GM06990 (cell line): ENCODE results near the gene METTL14.

Experiments used
- DNase-seq: peaks from one replicate; pipeline ENCODE4 v3.0.0-alpha.2; 2011; ENCODE audit not compliant: insufficient read length; ENCODE audit errors: extremely low read depth
- H3K27me3 ChIP-seq: replicated peaks from 2 replicates; pipeline ENCODE4 v1.6.0; 2011; ENCODE audit warnings: low read length; ENCODE audit not compliant: control insufficient read depth, insufficient read depth
- H3K36me3 ChIP-seq: 2 replicates; pipeline ENCODE4 v1.5.1; 2011; ENCODE audit warnings: low read length; ENCODE audit not compliant: control insufficient read depth, insufficient read depth
- H3K4me3 ChIP-seq: replicated peaks from 2 replicates; pipeline ENCODE4 v1.5.1; 2011; ENCODE audit warnings: low read depth, mild to moderate bottlenecking, control low read depth, low read length
- TF ChIP-seq, protein P1 (sequence below): IDR thresholded peaks from 2 replicates; pipeline ENCODE4 v1.5.1; 2011; ENCODE audit warnings: low read length, control low read depth, mild to moderate bottlenecking, inconsistent platforms; ENCODE audit not compliant: insufficient read depth, poor library complexity, severe bottlenecking

The METTL14 gene

DNA sequence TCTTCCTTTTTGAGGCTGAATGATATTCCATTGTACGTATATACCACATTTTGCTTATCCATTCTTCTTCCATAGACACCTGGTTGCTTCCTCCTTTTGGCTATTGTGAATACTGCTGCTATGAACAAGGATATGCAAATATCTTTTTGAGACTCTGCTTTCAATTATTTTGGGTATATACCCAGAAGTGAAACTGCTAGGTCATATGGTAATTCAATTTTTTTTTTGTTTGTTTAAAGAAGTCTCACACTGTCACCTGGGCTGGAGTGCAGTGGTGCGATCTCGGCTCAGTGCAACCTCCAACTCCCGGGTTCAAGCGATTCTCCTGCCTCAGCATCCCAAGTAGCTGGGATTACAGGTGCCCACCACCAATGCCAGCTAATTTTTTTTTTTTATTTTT is 75.3 kb downstream of the METTL14 start:
- no peaks in the 10 kb centered on the region for H3K27me3 ChIP-seq
- peaks cover 8% of the 10 kb centered on the region for H3K36me3 ChIP-seq
- TF ChIP-seq, protein P1, sequence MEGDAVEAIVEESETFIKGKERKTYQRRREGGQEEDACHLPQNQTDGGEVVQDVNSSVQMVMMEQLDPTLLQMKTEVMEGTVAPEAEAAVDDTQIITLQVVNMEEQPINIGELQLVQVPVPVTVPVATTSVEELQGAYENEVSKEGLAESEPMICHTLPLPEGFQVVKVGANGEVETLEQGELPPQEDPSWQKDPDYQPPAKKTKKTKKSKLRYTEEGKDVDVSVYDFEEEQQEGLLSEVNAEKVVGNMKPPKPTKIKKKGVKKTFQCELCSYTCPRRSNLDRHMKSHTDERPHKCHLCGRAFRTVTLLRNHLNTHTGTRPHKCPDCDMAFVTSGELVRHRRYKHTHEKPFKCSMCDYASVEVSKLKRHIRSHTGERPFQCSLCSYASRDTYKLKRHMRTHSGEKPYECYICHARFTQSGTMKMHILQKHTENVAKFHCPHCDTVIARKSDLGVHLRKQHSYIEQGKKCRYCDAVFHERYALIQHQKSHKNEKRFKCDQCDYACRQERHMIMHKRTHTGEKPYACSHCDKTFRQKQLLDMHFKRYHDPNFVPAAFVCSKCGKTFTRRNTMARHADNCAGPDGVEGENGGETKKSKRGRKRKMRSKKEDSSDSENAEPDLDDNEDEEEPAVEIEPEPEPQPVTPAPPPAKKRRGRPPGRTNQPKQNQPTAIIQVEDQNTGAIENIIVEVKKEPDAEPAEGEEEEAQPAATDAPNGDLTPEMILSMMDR = no peak
- no peak overlapping the region for H3K4me3 ChIP-seq
- DNase-seq = peak; percentile 31

DNA sequence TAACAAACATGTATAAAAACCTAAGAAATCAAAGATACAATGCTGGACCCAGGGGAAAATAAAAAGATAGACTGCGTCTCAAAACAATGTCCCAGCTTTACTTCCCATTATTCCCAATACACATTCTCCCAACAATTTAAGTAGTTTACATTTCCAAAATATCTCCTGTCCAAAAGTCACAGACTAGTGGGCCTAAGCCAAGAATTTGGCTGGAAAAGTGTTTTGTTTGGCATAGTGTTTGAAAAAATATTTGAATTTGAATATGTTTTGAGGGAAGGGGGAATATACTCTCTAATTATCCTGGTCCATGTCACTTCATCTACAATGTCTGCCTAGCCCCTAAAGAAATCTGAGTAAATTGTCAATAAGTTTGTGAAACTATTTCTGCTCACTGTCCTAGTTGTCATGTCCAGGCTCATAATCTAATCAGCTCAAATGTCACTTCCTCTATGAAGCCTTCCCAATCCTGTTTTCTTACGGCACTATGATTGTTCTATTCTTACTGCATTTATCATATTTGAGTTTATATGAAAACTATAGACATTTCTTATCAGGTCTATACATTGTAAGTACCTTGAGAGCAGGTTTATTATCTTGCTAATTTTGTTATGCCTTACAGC is 76.3 kb downstream of the METTL14 start:
- Histone ChIP-seq H3K36me3 (peaks cover 8% of the 10 kb centered on the region), H3K4me3 (no peak overlapping the region), H3K27me3 (no peaks in the 10 kb centered on the region)
- TF ChIP-seq, protein P1 = no peak
- no peak for DNase-seq

DNA sequence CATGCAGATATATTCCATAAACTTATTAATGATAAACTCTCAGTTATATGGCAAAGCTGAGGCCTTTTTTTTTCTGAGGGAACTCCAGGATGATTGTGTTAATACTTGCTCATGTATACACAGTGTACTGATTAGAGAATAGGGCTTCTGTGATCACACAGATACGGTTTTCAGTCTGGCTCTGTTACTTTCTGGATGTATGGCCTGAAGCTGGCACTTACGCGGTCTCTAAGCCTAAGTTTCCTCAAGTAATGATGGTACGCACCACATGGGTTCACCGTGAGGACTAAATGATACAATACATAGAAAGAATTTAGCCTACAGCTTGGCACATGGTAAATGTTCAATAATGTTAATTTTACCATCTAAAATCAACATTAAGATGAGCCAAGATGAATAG is 77.0 kb downstream of the METTL14 start:
- H3K27me3 ChIP-seq = no peaks in the 10 kb centered on the region
- TF ChIP-seq, protein P1 = no peak
- DNase-seq = no peak
- peaks cover 9% of the 10 kb centered on the region for H3K36me3 ChIP-seq
- H3K4me3 ChIP-seq = no peak overlapping the region

DNA sequence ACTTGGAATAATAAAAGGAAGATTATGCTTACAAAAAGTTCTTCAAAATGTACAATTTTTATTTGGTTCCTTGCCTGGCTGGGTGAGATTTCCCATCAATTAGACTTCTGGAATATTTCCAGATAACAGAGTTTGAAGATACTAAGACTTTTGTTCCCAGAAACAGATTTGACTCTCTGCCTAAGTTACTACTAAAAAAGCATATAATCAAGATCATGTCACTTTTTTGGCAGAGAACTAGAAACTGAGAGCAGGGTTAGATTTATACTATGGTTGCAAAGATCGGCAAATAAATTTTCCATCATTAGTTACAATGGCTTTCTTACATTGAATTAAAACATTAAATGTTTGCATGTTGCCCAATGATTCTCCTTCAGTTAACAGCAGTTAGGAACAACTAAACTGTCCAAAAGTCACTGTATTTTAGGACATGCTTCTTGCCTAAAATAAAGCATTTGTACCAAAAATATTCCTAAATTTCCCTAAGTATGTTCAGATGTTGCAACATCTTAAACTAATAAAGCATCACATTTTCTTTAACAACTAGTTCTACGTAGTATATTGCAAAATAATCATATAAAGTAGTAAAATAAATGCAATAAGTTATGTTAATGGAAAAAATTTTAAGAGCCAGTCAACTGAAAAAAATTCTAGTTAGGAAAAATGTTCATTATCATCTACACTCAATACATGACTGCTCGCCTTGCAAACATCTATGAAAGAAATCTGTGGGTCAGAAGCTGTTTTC is 77.7 kb downstream of the METTL14 start:
- H3K27me3 ChIP-seq = no peaks in the 10 kb centered on the region
- TF ChIP-seq, protein P1 = no peak
- peaks cover 10% of the 10 kb centered on the region for H3K36me3 ChIP-seq
- no peak overlapping the region for H3K4me3 ChIP-seq
- no peak for DNase-seq
